ENCODE data around the gene GRXCR2. TPM values are rescaled to one million over a fixed set of nuclear protein-coding genes. Genes with fewer than 3 reads are reported as not detected.
A peak's percentile ranks its signal among the peaks of the same experiment; 100 is the strongest.
"Not testable (repeated sequence)": the region's sequence is repeated elsewhere in the genome, so short reads cannot be mapped to it uniquely, and the experiment has no call there.

GRXCR2 gene
- total RNA-seq, 1 donor: not detected

DNA sequence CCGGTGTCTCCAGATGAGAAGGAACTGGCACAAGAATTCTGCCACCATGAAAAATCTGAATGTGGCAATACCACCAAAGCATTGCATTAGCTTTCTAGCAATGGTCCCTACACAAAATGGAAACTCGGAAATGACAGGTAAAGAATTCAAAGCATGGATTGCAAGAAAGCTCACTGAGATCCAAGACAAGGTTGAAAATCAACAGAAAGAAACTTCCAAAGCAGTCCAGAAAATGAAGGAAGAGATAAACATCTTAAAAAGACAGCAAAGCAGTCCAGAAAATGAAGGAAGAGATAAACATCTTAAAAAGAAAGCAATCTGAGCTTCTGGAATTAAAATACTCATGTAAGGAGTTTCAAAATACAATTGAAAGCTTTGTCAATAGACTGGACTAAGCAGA lies 16.8 kb upstream of the GRXCR2 start:
- DNase-seq (ENCODE audit: low read depth): no peak
- TF ChIP-seq, protein P1, sequence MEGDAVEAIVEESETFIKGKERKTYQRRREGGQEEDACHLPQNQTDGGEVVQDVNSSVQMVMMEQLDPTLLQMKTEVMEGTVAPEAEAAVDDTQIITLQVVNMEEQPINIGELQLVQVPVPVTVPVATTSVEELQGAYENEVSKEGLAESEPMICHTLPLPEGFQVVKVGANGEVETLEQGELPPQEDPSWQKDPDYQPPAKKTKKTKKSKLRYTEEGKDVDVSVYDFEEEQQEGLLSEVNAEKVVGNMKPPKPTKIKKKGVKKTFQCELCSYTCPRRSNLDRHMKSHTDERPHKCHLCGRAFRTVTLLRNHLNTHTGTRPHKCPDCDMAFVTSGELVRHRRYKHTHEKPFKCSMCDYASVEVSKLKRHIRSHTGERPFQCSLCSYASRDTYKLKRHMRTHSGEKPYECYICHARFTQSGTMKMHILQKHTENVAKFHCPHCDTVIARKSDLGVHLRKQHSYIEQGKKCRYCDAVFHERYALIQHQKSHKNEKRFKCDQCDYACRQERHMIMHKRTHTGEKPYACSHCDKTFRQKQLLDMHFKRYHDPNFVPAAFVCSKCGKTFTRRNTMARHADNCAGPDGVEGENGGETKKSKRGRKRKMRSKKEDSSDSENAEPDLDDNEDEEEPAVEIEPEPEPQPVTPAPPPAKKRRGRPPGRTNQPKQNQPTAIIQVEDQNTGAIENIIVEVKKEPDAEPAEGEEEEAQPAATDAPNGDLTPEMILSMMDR (IDR thresholded peaks at IDR 0.05; ENCODE audit: insufficient read depth, low read depth, low read length): no peak

DNA sequence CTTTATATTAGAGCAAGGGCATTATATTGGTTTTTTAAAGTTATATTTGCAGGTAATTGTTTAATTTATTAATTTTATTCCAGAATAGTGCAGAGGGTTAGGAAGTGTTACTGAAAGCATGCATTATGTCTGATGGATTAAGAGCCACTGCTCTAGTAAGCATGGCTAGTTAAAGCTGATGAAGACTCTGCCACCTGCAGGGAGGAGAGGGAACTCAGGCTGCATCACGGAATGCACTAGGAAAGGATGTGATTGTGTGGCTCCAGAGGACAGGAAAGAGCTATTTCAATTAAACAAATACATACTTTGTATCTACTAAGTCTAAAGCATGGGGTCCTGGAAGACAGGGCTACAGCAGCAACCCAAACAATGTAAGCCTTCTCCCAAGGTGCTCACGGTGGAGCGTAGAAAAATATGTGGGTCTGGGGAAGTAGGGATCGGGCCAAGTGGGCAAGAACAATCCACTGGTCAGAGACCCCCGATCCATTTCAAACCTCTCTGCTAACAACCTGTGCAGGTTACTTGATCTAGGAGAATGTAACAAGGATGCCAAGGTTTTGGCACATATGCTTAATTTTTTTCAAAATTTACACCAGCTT lies 15.3 kb upstream of the GRXCR2 start:
- H3K4me3 ChIP-seq (ENCODE audit: low read depth, low read length): no peak overlapping the region
- TF ChIP-seq, protein P1 (IDR thresholded peaks at IDR 0.05; ENCODE audit: insufficient read depth, low read depth, low read length): peak; percentile 95
- DNase-seq (ENCODE audit: low read depth): peak; percentile 55

More for the DNA sequence above, 16.8 kb upstream of the GRXCR2 start:
- H3K4me3 ChIP-seq (ENCODE audit: low read depth, low read length): no peak overlapping the region

DNA sequence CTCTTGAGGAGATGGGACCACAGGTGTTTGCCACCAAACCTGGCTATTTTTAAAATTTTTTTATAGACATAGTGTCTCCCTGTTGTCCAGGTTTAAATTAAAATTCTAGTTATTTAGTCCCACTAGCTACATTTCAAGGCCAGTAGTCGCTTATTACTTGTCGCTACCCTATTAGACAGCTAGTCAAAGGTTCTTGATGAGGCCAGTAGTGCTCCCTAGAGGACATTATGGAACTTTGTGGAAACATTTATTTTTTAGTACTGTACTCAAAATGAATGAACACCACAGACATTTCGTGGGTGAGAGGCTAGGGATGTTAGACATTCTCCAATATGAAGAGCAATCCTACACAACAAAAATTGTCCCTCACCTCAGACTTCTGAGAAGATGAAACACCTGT lies 14.4 kb upstream of the GRXCR2 start:
- DNase-seq (ENCODE audit: low read depth): no peak
- TF ChIP-seq, protein P1 (IDR thresholded peaks at IDR 0.05; ENCODE audit: insufficient read depth, low read depth, low read length): peak; percentile 9
- no peak overlapping the region for H3K4me3 ChIP-seq (ENCODE audit: low read depth, low read length)

DNA sequence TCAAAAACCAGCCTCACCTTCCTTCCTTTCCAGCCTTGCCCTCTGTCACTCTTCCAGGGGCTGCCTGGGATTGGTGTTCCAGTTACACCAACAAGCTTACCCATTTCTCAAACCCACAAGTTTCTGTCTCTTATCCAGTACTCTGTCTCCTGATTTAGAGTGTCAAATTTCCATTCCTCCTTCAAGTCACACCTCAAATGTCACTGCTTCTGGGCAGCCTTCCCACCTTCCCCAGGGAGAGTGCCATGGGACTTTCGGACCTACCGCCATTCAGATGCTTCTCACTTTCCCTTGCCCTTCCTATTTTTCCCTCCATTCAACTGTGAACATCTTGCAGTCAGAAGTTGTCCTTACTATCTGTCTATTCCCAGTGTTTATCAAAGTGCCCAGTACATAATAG lies 2.0 kb upstream of the GRXCR2 start:
- TF ChIP-seq, protein P1 (IDR thresholded peaks at IDR 0.05; ENCODE audit: insufficient read depth, low read depth, low read length): no peak
- no peak overlapping the region for H3K4me3 ChIP-seq (ENCODE audit: low read depth, low read length)
- DNase-seq (ENCODE audit: low read depth): no peak

DNA sequence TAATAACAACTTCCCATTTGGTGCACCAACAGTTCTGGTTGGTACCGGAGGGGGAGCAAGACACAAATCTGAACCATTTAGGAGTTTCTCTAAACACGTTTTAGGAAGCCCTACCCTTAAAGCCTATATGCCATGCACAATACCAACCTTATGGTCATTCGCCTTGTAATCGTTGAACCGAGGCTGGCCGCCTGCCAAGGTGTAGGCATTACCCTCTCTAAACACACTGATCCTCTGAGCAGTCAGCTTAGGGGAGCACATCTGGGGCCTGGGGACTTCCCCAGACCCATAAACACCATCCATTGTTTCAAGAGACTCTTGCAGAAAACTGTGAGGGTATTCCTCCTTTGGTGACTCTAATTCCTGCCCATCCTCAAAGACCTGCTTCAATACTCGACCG lies 328 bp downstream of the GRXCR2 start:
- no peak overlapping the region for H3K4me3 ChIP-seq (ENCODE audit: low read depth, low read length)
- DNase-seq (ENCODE audit: low read depth): no peak
- TF ChIP-seq, protein P1 (IDR thresholded peaks at IDR 0.05; ENCODE audit: insufficient read depth, low read depth, low read length): no peak

DNA sequence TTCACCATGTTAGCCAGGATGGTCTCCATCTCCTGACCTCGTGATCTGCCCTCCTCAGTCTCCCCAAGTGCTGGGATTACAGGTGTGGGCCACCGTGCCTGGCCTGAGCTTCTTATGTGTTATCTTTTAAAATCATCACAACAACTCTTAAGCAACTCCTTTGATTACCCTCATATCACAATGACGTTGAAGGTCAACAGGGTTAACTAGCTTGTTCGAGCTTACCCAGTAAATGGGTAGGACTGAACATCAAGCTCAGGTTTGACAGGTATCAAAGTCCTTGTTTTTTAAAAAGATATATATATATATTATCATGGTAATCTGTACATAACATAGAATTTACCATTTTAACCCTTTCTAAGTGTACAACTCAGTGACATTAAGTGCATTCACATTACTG lies 3.1 kb downstream of the GRXCR2 start:
- H3K4me3 ChIP-seq (ENCODE audit: low read depth, low read length): no peak overlapping the region
- no peak for DNase-seq (ENCODE audit: low read depth)
- TF ChIP-seq, protein P1 (IDR thresholded peaks at IDR 0.05; ENCODE audit: insufficient read depth, low read depth, low read length): no peak

DNA sequence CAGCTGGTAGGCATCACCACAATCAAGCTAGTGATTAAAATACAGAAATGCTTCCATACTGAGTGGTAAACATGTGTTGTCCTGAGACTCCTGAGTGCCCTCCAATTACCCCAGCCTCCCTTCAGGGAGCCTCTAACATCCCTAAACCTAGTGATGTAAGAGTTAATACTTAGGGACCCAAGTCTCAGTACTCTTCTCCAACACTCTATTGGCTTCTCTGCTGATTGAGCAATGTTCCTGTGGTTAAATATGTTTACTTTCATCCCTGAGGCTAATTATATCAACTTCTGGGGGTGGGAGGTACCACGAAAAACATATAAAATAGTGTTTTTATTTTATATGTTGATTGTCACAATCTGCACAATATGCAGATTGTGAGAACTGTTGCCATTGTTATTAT lies 5.0 kb downstream of the GRXCR2 start:
- peak; percentile 38 for DNase-seq (ENCODE audit: low read depth)
- H3K4me3 ChIP-seq (ENCODE audit: low read depth, low read length): no peak overlapping the region
- TF ChIP-seq, protein P1 (IDR thresholded peaks at IDR 0.05; ENCODE audit: insufficient read depth, low read depth, low read length): no peak

DNA sequence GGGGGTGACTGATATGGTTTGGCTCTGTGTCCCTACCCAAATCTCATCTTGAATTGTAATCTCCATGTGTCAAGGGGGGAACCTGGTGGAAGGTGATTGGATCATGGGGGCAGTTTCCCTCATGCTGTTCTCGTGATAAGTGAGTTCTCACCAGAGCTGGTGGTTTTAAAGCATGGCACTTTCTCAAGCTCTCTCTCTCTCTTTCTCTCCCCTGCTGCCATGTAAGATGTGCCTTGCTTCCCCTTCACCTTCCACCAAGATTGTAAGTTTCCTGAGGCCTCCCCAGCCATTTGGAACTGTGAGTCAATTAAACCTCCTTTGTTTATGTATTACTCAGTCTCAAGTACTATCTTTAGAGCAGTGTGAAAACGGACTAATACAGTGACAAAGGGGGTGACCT lies 8.4 kb downstream of the GRXCR2 start:
- not testable (repeated sequence) for DNase-seq (ENCODE audit: low read depth); H3K4me3 ChIP-seq (ENCODE audit: low read depth, low read length)
